ENCODE measurements around the gene APEX1.

Gene APEX1

GRCh38 chr14:20478894-20479293, 23.9 kb downstream of the APEX1 start:
- H3K4me3 ChIP-seq (ENCODE audit: low read depth, low read length): no peak overlapping the region
- TF ChIP-seq CTCF (IDR thresholded peaks at IDR 0.05; ENCODE audit: low read depth, low read length): no peak

- H3K4me3 ChIP-seq (ENCODE audit: low read depth, low read length): no peak overlapping the region
- no peak for TF ChIP-seq CTCF (IDR thresholded peaks at IDR 0.05; ENCODE audit: low read depth, low read length)
Measured at GRCh38 chr14:20482382-20482781, 27.4 kb downstream of the APEX1 start.

DNA sequence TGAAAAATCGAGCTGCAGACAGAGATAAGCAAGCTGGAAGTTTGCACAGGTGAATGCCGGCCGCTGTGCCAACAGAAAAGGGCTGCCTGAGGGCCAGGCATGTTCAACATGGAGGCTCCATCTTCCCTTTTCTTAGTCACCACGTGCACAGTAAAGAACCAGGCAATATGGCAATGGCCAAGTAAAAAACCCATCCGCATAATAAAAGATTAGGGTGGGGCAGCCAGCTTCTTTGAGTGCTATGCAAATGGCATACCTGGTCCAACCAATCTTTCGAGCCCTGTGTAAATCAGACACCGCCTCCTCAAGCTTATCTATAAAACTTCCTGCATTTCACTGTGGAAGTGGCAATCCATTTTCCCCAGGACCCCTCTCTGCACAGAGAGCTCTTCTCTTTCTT, 30.9 kb downstream of the APEX1 start:
- TF ChIP-seq CTCF (IDR thresholded peaks at IDR 0.05; ENCODE audit: low read depth, low read length): no peak

DNA sequence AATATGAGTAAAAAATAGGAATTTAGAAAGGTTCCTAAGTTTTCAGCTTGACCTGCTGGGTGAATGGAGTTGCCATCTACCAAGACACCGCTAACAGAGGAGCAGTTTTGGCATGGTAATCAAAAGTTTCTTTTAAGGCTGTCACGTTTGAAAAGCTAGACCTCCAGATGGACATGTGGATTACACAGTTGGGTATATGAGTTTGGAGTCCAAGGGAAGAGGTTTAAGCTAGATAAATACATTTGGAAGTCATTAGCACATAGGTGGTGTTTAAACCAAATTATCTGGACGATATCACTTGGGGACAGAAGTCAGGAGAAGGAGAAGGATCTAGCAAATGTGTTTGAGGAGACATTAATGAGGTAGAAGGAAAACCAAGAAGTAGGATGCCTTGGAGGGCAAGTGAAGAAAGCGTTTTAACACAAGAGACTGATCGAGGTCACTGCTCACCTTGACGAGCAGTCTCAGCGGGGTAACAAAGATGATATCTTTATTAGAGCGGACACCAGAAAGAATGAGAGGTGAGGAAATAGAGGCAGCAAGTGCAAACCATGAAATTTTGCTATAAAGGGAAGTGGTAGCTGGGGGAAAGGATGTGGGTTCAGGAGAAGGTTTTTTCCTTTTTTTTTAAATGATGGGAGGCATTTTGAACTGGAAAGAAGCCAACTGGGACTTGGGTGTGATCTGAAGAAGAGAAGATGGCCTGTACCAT, 31.8 kb downstream of the APEX1 start:
- H3K4me3 ChIP-seq (ENCODE audit: low read depth, low read length): no peak overlapping the region
- TF ChIP-seq CTCF (IDR thresholded peaks at IDR 0.05; ENCODE audit: low read depth, low read length): no peak

More for the DNA sequence above, 30.9 kb downstream of the APEX1 start:
- no peak overlapping the region for H3K4me3 ChIP-seq (ENCODE audit: low read depth, low read length)

GRCh38 chr14:20487396-20487725, 32.3 kb downstream of the APEX1 start:
- no peak for TF ChIP-seq CTCF (IDR thresholded peaks at IDR 0.05; ENCODE audit: low read depth, low read length)
- H3K4me3 ChIP-seq (ENCODE audit: low read depth, low read length): no peak overlapping the region

DNA sequence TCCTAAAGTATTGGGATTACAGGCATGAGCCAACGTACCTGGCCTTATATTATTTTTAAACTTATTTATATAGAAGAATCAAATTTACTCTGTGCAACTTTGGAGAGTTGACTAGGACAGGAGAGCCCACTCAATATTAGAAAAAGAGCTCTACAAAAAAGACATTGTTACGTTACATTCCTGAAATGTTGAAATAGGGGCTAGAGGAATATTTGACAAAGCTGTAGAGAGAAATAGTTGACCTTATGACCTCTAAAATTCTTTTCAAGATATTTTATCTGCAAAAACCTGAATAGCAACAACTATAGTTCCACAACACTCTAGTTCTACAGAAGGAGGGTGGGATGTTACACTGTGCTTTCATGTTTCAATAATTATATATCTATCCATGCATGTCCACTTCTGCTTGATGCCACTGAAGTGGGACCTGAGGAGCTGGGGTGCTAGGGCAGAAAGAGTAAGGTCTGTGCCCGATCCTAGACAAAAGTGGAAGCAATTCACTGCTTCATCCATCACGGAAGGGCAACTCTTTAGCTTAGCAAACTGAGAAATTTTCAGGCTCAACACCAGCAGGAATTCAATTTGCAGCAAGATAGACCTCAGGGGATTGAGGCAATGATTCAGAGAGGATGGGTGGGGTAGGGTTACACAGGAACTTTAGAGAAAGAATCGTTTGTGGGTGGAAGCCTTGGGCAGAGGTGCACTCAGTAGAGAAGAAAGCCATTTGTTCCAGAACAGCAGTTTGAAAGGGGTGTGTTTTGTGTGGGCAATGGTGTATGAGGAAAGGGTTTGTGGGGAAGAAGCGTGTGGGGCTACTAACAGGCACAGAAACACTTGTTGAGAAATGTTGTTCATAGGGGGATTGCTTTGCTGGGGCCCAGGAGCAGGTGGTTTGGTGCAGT, 34.3 kb downstream of the APEX1 start:
- no peak for TF ChIP-seq CTCF (IDR thresholded peaks at IDR 0.05; ENCODE audit: low read depth, low read length)
- no peak overlapping the region for H3K4me3 ChIP-seq (ENCODE audit: low read depth, low read length)

DNA sequence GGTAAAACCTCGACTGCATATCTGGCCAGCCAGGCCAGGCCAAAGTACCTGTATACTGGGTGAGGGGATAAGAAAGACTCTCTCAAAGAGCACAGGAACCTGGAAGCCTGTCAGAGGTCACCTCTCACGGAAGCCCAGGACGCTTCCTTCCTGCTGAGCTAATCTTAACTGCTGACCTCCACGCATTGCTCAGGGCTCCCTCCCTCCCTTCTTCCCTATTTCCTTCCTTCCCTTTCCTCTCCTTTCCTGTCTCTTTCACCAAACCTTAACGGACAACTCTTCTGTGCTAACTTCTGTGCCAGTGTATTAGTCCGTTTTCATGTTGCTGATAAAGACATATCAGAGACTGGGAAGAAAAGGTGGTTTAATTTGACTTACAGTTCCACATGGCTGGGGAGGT, 35.5 kb downstream of the APEX1 start:
- no peak for TF ChIP-seq CTCF (IDR thresholded peaks at IDR 0.05; ENCODE audit: low read depth, low read length)
- H3K4me3 ChIP-seq (ENCODE audit: low read depth, low read length): no peak overlapping the region
